GM19035 (cell line): ENCODE results near the gene PRKCSH.
A peak's percentile ranks its signal among the peaks of the same experiment; 100 is the strongest.
"Not testable (repeated sequence)": the region's sequence is repeated elsewhere in the genome, so short reads cannot be mapped to it uniquely, and the experiment has no call there.

ENCODE experiments used
- ATAC-seq: cut with Tn5 transposase; IDR thresholded peaks from one replicate; pipeline ENCODE4 v1.9.1; 2021; ENCODE audit not compliant: unreplicated experiment

Gene PRKCSH, protein sequence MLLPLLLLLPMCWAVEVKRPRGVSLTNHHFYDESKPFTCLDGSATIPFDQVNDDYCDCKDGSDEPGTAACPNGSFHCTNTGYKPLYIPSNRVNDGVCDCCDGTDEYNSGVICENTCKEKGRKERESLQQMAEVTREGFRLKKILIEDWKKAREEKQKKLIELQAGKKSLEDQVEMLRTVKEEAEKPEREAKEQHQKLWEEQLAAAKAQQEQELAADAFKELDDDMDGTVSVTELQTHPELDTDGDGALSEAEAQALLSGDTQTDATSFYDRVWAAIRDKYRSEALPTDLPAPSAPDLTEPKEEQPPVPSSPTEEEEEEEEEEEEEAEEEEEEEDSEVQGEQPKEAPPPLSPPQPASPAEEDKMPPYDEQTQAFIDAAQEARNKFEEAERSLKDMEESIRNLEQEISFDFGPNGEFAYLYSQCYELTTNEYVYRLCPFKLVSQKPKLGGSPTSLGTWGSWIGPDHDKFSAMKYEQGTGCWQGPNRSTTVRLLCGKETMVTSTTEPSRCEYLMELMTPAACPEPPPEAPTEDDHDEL

DNA sequence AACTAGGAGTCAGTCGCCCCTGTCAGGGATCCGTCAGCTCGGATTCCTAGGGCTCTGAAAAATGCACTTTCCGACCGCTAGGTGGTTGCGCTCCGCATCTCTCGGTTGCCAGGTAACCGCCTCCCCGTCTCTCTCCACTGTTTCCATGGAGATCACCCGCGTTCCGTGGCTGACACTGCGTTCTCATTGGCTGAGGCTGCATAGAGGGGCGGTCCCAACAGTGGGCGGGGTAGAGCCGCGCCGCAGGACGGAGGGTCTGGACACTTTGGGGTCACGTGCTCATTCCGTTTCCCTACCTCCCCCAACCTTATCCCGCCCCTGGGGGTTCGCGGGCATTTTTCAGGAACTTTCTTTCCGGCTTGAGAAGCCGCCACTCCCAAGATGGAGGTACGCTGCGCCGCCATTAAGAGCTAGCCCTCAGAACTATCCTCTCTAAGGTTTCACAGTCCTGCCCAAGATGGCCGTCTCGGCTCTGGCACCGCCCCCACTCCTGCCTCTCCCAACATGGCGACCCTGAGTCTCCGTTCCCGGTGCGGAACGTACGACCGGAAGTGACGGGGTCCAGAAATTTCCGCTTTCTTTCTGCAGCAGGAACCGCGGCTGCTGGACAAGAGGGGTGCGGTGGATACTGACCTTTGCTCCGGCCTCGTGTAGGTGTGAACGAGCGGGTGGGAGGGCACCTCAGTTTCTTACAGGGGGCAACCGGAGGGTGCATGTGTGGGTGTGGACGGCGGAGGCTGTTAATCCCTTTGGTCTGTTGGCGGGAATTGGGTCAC is at the start of gene PRKCSH, which contains the start of gene ODAD3:
Gene PRKCSH (plus strand): TSS at position 579 of the 776 bp plus-strand sequence. CDS start 483 bp downstream, outside the sequence.
Gene ODAD3 (minus strand): TSS at position 65 of the 776 bp plus-strand sequence. CDS start 105 bp downstream, outside the sequence.
- ATAC-seq, result peak; percentile 89

DNA sequence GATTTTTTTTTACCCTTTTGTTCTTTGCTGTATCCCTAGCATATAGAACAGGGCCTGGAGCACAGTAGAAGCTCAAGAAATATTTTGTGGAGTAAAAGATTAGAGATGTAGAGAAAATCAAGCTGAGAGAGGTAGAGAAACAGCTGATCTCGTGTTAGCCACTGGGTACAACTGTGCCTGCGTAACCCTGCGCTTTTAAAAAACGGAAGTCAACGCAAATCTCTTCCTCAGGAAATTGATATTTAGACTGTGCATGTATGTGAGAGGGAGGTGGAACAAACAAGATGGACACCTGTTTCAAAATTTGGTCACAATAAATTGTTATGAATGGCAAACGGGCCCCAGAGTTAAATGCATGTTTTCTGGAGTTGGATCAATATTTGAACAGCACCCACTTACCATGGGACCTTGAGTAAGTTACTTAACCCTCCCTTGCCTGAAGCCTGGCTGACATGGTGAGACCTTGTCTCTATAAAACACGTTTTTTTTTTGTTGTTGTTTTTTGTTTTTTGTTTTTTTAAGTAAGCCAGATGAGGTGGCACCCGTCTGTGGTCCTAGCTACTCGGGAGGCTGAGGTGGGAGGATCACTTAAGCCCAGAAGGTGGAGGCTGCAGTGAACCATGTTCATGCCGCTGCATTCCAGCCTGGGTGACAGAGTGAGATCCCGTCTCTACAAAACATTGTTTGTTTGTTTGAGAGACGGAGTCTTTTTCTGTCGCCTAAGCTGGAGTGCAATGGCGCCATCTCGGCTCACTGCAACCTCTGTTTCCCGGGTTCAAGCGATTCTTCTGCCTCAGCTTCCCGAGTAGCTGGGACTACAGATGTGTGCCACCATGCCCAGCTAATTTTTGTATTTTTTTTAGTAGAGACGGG is 48.0 kb upstream of the PRKCSH start:
- no peak for ATAC-seq

DNA sequence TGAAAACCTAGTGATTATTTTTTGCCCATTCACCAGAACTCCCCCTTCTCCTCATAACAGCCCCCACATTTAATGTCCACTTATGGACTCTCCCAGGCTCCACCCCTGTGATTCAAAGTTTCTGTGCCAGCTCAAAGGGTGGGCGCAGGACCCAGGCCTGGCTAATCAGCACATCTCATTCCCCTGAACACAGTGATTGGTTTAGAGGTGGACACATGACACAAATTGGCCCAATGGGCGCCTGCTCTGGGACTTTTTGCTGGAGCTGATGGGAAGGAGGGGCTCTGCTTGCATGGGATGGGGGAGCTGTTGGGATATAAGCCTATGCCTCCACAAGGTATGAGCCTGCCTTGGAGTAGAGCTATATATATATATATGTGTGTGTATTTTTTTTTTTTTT is 45.1 kb upstream of the PRKCSH start:
- no peak for ATAC-seq

GRCh38 chr19:11390933-11391680 is 44.3 kb upstream of the PRKCSH start:
- ATAC-seq, result no peak

GRCh38 chr19:11397089-11397610 is 38.3 kb upstream of the PRKCSH start:
- ATAC-seq, result no peak

GRCh38 chr19:11399667-11400066 is 35.8 kb upstream of the PRKCSH start:
- no peak for ATAC-seq

- ATAC-seq, result no peak
Measured at GRCh38 chr19:11400798-11401197, 34.6 kb upstream of the PRKCSH start.

DNA sequence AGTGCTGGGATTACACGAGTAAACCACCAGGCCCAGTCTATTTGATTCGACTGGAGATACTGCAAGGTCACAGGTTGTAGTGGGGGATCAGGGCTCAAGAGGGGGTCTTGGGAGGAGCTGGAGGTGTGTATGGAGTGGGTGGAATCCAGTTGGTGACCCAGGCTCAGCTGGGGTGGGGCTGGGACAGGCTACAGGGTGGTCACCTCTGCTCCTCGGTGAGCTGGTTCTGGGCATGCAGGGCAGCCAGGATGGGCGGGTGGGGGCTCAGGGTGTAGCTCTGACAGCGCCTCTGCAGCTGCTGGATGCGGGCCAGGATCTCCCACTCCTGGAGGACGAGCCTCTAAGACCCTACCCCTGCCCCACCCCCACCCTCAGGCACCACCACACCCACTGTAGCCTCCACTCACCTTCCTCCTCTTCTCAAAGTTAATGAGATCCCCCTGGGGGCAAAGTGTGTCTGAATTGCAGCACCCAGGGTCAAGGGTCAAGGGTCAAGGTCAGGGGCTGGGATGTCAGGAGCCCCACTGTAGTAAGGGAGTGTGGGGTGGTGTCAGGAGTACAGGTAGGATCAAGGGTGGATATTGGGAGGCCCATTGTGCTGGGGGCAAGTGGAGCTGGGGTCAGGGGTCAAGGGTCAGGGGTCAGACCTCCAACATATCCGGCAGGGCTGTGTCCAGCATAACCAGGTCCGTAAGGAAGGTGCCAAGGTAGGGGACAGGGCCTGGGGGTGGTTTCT is 33.5 kb upstream of the PRKCSH start:
- ATAC-seq, result no peak

- no peak for ATAC-seq
Measured at GRCh38 chr19:11404588-11405222, 30.7 kb upstream of the PRKCSH start.

- no peak for ATAC-seq
Measured at GRCh38 chr19:11405846-11406643, 29.4 kb upstream of the PRKCSH start.

GRCh38 chr19:11406703-11407236 is 28.7 kb upstream of the PRKCSH start:
- not testable (repeated sequence) for ATAC-seq

DNA sequence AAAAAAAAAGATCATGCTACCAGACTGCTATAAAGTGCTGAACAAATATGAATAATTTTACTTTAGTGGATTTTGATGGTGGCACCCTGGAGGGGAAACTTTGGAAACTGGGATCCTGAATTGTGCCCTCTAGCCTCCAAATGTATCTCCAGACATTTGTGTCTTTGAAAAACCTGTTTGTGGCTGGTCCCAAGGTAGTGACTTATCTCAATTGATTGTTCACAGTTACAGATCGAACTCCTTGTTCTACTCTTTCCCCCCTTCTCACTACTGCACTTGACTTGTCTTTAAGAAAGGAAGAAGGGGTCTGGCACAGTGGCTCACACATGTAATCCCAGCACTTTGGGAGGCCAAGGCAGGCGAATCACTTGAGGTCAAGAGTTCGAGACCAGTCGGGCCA is 26.8 kb upstream of the PRKCSH start:
- ATAC-seq, result no peak

DNA sequence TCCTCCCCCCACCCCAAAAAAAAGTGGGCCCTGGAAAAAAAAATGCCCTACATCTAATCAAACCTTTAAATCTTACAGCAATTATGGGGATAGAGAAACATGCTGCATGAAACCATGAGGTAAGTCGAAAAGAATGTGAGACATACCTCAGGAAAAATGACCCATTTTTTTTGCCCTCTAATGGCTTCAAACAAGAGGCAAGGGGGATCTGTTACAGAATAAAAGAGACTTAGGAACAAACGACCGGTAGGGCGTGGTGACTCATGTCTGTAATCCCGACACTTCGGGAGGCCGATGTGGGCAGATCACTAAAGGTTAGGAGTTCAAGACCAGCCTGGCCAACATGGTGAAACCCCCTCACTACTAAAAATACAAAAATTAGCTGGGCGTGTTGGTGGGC is 24.8 kb upstream of the PRKCSH start:
- no peak for ATAC-seq

DNA sequence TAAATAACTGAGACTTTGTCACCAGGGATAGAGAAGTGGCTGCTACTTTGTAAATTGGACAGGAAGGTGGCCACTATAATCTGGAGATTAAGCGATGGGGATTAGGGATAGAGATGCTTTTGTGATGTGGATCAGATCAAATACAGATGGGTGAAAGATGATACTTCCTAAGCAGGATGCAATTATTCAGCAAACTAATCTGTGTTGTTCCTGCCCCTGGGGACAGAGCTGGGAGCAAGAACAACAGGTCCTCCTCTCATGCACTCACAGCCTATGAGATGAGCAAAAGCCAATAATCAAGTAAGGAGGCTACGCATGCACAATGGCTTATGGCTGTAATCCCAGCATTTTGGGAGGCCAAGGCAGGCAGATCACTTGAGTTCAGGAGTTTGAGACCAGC is 20.9 kb upstream of the PRKCSH start:
- ATAC-seq, result no peak

DNA sequence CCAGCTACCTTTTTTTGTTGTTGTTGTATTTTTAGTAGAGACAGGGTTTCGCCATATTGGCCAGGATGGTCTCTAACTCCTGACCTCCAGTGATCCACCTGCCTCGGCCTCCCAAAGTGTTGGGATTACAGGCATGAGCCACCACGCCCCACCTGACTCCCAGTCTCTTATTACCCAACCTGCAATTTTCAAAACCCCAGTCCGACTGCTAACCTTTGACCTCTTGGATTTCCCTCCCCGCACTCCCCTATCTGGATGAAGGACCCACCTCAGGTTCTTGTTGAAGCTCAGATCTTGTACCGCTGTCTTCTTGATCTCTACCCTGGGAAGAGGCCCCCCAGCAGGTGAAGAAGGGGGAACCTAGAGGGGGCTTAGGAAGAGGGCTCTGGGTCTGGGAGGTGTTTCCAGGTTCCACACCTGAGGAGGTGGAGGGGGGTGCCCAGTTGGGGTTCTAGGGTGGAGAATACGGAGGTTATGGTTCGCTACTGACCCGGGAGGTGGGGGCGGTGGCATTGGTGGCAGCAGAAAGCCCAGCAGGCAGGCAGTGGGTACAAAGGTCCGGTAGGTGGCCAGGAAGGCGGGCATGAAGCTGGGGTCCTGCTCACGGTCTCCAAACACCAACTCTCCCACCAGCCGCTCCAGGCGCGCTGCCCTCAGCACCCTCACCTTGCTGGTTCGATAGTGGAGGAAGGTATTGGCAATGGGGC is 18.9 kb upstream of the PRKCSH start:
- no peak for ATAC-seq

- ATAC-seq, result no peak
Measured at GRCh38 chr19:11418094-11418548, 17.3 kb upstream of the PRKCSH start.
